GM23338 (cell line): ENCODE measurements around the gene ZNF581. TPM values are rescaled to one million over a fixed set of nuclear protein-coding genes. Genes with fewer than 3 reads are reported as not detected.

Source experiments
- ATAC-seq: fragments of 200-7000 bp; cut with Tn5 transposase; 3 replicates; pipeline ENCODE4 v1.9.1; 2020
- DNase-seq: peaks from one replicate; pipeline ENCODE4 v3.0.0-alpha.2; 2015; ENCODE audit warnings: low spot score
- H2AFZ ChIP-seq: fragments of 200-600 bp; sonication (generic); 2 replicates; pipeline ENCODE4 v1.8.0; 2016; ENCODE audit warnings: antibody characterized with exemption, mild to moderate bottlenecking, moderate library complexity
- H3F3A ChIP-seq: fragments of 200-600 bp; sonication (generic); replicated peaks from 2 replicates; pipeline ENCODE4 v1.8.0; 2017; ENCODE audit warnings: antibody characterized with exemption, mixed run types, low read depth
- H3K27ac ChIP-seq: fragments of 200-600 bp; sonication (generic); 2 replicates; pipeline ENCODE4 v1.6.1; 2016; ENCODE audit warnings: low read depth
- H3K27me3 ChIP-seq: fragments of 200-600 bp; sonication (generic); 2 replicates; pipeline ENCODE4 v1.8.0; 2016; ENCODE audit warnings: mild to moderate bottlenecking, mixed run types, moderate library complexity; ENCODE audit not compliant: insufficient read depth
- H3K36me3 ChIP-seq: fragments of 200-600 bp; sonication (generic); 2 replicates; pipeline ENCODE4 v1.8.0; 2016; ENCODE audit warnings: mild to moderate bottlenecking; ENCODE audit not compliant: insufficient read depth
- H3K4me1 ChIP-seq: fragments of 200-600 bp; sonication (generic); 2 replicates; pipeline ENCODE4 v1.8.0; 2016; ENCODE audit warnings: mild to moderate bottlenecking, moderate library complexity; ENCODE audit not compliant: insufficient read depth
- H3K4me2 ChIP-seq: fragments of 200-600 bp; sonication (generic); 2 replicates; pipeline ENCODE4 v1.7.1; 2017; ENCODE audit warnings: mixed run types
- H3K4me3 ChIP-seq: fragments of 200-600 bp; sonication (generic); 2 replicates; pipeline ENCODE4 v1.6.1; 2016; ENCODE audit warnings: mixed run types
- H3K79me2 ChIP-seq: fragments of 200-600 bp; sonication (generic); replicated peaks from 2 replicates; pipeline ENCODE4 v1.8.0; 2017; ENCODE audit warnings: mild to moderate bottlenecking; ENCODE audit not compliant: insufficient read depth
- H3K9me2 ChIP-seq: fragments of 200-600 bp; sonication (generic); 2 replicates; pipeline ENCODE4 v1.8.0; 2017; ENCODE audit not compliant: insufficient read depth
- H4K20me1 ChIP-seq: fragments of 200-600 bp; sonication (generic); replicated peaks from 2 replicates; pipeline ENCODE4 v1.8.0; 2017; ENCODE audit warnings: mild to moderate bottlenecking; ENCODE audit not compliant: insufficient read depth
- H3K27ac Mint-ChIP-seq: 2 replicates; pipeline ENCODE4 v1.8.0; 2020; ENCODE audit warnings: inconsistent platforms, mild to moderate bottlenecking, moderate library complexity, mixed read lengths
- H3K27me3 Mint-ChIP-seq: 3 replicates; pipeline ENCODE4 v1.8.0; 2022; ENCODE audit warnings: low read depth, mild to moderate bottlenecking, moderate library complexity, mixed read lengths, inconsistent platforms; ENCODE audit not compliant: insufficient read depth, poor library complexity
- H3K36me3 Mint-ChIP-seq: 3 replicates; pipeline ENCODE4 v1.8.0; 2021; ENCODE audit warnings: low read depth, mild to moderate bottlenecking, inconsistent platforms, moderate library complexity, mixed read lengths
- H3K4me1 Mint-ChIP-seq: 3 replicates; pipeline ENCODE4 v1.8.0; 2020; ENCODE audit warnings: mild to moderate bottlenecking, inconsistent platforms, mixed read lengths
- H3K4me3 Mint-ChIP-seq: 3 replicates; pipeline ENCODE4 v1.8.0; 2021; ENCODE audit warnings: moderate library complexity, mild to moderate bottlenecking, inconsistent platforms, mixed read lengths
- H3K9me3 Mint-ChIP-seq: 3 replicates; pipeline ENCODE4 v1.8.0; 2020; ENCODE audit warnings: moderate library complexity, mild to moderate bottlenecking, inconsistent platforms, mixed read lengths
- CREB1 ChIP-seq: fragments of 250-450 bp; sonication (Bioruptor Pico); IDR thresholded peaks from 2 replicates; pipeline ENCODE4 v1.5.0; 2020; ENCODE audit warnings: low read depth, mild to moderate bottlenecking, moderate library complexity
- EZH2 ChIP-seq: fragments of 200-600 bp; sonication (generic); IDR thresholded peaks from one replicate; pipeline ENCODE4 v1.8.0; 2017; ENCODE audit warnings: antibody characterized with exemption, mild to moderate bottlenecking, low read depth; ENCODE audit not compliant: unreplicated experiment
- EZH2phosphoT487 ChIP-seq: fragments of 200-600 bp; sonication (generic); IDR thresholded peaks from one replicate; pipeline ENCODE4 v1.8.1; 2018; ENCODE audit warnings: antibody characterized with exemption; ENCODE audit not compliant: unreplicated experiment
- JUNB ChIP-seq: IDR thresholded peaks from one replicate; pipeline ENCODE4 v1.6.1; 2016; ENCODE audit warnings: antibody characterized with exemption; ENCODE audit not compliant: unreplicated experiment
- NANOG ChIP-seq: IDR thresholded peaks from 2 replicates; pipeline ENCODE4 v1.6.1; 2016; ENCODE audit warnings: antibody characterized with exemption, borderline replicate concordance
- POLR2AphosphoS5 ChIP-seq: IDR thresholded peaks from 2 replicates; pipeline ENCODE4 v1.6.1; 2016; ENCODE audit warnings: antibody characterized with exemption, low read depth
- STAT1 ChIP-seq: IDR thresholded peaks from one replicate; pipeline ENCODE4 v1.6.1; 2016; ENCODE audit warnings: antibody characterized with exemption; ENCODE audit not compliant: unreplicated experiment
- ZNF114 ChIP-seq: fragments of 250-450 bp; sonication (Bioruptor Pico); IDR thresholded peaks from 2 replicates; pipeline ENCODE4 v1.5.0; 2020; ENCODE audit warnings: mild to moderate bottlenecking, moderate library complexity
- ZNF331 ChIP-seq: fragments of 250-450 bp; sonication (Bioruptor Pico); IDR thresholded peaks from 2 replicates; pipeline ENCODE4 v1.5.0; 2020; ENCODE audit warnings: low read depth, mild to moderate bottlenecking, moderate library complexity
- polyA plus RNA-seq: library from polyadenylated mRNA; unstranded; fragments of >200 nt; fragmentation: Nextera tagmentation; extraction: Ambion mirVana; gene quantifications from 2 replicates; pipeline ENCODE4 v1.2.1, GENCODE V29; 2016
- total RNA-seq: library from RNA; depleted of rRNA; stranded (reverse); fragments of >200 nt; shearing (Covaris generic); gene quantifications from 2 replicates; pipeline ENCODE4 v1.2.3, GENCODE V29; 2014
- TF ChIP-seq, protein P1 (sequence below): IDR thresholded peaks from one replicate; pipeline ENCODE4 v1.6.1; 2018; ENCODE audit warnings: antibody characterized with exemption; ENCODE audit not compliant: unreplicated experiment
- TF ChIP-seq, protein P2 (sequence below), 2 experiments: fragments of 200-600 bp in 1 of 2; sonication (generic) in 1 of 2; conservative IDR thresholded peaks; 2 replicates each; pipeline versions ENCODE4 v1.5.1 to v1.6.1; 2016 to 2017; ENCODE audit warnings: antibody characterized with exemption in 2 of 2, low read depth in 2 of 2, mild to moderate bottlenecking in 2 of 2, moderate library complexity in 1 of 2
- TF ChIP-seq, protein P3 (sequence below): fragments of 250-450 bp; sonication (Bioruptor Pico); IDR thresholded peaks from 2 replicates; pipeline ENCODE4 v1.5.0; 2020; ENCODE audit warnings: mild to moderate bottlenecking, moderate library complexity
- TF ChIP-seq, protein P4 (sequence below): IDR thresholded peaks from 2 replicates; pipeline ENCODE4 v1.6.1; 2016; ENCODE audit warnings: antibody characterized with exemption

ZNF581 gene
- total and polyA plus RNA-seq, 2 experiments from 2014 or later: 48.5 to 87.6 TPM

DNA sequence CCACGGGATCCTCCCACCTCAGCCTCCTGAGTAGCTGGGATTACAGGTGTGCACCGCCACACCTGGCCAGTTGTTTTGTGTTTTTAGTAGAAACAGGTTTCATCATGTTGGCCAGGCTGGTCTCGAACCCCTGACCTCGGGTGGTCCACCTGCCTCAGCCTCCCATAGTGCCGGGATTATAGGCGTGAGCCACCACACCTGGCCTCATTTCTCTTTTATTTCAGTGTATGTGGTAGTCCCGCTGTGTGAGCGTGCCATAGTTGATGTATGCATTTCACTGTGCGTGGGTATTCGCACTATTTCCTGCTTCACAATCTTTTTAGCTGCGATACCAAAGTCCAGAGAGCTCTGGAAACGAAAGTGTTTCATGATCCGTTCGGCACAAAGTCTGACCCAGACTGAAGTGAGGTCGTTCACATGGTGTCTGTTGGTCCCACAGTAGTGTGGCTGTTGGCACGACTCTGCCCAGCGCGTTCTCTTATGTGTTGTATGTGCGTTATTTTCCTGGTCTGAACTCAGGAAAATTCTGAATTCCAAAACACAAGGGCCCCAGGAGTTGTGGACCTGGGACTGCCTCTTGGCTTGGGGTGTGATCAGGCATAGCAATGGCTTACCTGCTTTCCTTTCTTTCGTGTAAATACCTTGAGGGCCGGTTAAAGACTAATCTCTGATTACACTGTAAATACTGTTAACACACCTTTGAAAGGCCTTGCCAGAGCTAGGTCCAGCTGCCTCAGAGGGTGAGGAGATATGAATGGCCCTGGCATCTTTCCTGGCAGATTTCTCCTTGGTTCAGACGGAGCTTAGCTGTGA lies 40.2 kb downstream of the ZNF581 start:
- Mint-ChIP-seq H3K27ac (no peak overlapping the region), H3K4me1 (no peaks in the 10 kb centered on the region; the same call in 2 of the 3 replicates), H3K27me3 (peaks cover 6% of the 10 kb centered on the region), H3K9me3 (no peaks in the 10 kb centered on the region), H3K36me3 (peaks cover 28% of the 10 kb centered on the region), H3K4me3 (no peak overlapping the region)
- Histone ChIP-seq H2AFZ (no peak overlapping the region), H3K79me2 (peaks cover 39% of the 10 kb centered on the region), H3K4me3 (no peak overlapping the region), H3K36me3 (peaks cover 9% of the 10 kb centered on the region; the same call in 1 of the 2 replicates), H3K4me1 (no peaks in the 10 kb centered on the region), H3K4me2 (no peak overlapping the region), H4K20me1 (peaks cover 16% of the 10 kb centered on the region; the same call in 1 of the 2 replicates), H3K27ac (no peak overlapping the region), H3K27me3 (no peaks in the 10 kb centered on the region), H3F3A (no peaks in the 10 kb centered on the region), H3K9me2 (no peaks in the 10 kb centered on the region)
- no peak for DNase-seq
- no peak for ATAC-seq
- TF ChIP-seq, protein P1, sequence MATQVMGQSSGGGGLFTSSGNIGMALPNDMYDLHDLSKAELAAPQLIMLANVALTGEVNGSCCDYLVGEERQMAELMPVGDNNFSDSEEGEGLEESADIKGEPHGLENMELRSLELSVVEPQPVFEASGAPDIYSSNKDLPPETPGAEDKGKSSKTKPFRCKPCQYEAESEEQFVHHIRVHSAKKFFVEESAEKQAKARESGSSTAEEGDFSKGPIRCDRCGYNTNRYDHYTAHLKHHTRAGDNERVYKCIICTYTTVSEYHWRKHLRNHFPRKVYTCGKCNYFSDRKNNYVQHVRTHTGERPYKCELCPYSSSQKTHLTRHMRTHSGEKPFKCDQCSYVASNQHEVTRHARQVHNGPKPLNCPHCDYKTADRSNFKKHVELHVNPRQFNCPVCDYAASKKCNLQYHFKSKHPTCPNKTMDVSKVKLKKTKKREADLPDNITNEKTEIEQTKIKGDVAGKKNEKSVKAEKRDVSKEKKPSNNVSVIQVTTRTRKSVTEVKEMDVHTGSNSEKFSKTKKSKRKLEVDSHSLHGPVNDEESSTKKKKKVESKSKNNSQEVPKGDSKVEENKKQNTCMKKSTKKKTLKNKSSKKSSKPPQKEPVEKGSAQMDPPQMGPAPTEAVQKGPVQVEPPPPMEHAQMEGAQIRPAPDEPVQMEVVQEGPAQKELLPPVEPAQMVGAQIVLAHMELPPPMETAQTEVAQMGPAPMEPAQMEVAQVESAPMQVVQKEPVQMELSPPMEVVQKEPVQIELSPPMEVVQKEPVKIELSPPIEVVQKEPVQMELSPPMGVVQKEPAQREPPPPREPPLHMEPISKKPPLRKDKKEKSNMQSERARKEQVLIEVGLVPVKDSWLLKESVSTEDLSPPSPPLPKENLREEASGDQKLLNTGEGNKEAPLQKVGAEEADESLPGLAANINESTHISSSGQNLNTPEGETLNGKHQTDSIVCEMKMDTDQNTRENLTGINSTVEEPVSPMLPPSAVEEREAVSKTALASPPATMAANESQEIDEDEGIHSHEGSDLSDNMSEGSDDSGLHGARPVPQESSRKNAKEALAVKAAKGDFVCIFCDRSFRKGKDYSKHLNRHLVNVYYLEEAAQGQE: no peak
- TF ChIP-seq EZH2 (no peak), NANOG (no peak), STAT1 (no peak), EZH2phosphoT487 (no peak), CREB1 (CRISPR knock-in tag) (no peak), ZNF331 (CRISPR knock-in tag) (no peak), JUNB (no peak), ZNF114 (CRISPR knock-in tag) (no peak), POLR2AphosphoS5 (no peak)
- TF ChIP-seq, protein P2, sequence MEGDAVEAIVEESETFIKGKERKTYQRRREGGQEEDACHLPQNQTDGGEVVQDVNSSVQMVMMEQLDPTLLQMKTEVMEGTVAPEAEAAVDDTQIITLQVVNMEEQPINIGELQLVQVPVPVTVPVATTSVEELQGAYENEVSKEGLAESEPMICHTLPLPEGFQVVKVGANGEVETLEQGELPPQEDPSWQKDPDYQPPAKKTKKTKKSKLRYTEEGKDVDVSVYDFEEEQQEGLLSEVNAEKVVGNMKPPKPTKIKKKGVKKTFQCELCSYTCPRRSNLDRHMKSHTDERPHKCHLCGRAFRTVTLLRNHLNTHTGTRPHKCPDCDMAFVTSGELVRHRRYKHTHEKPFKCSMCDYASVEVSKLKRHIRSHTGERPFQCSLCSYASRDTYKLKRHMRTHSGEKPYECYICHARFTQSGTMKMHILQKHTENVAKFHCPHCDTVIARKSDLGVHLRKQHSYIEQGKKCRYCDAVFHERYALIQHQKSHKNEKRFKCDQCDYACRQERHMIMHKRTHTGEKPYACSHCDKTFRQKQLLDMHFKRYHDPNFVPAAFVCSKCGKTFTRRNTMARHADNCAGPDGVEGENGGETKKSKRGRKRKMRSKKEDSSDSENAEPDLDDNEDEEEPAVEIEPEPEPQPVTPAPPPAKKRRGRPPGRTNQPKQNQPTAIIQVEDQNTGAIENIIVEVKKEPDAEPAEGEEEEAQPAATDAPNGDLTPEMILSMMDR (conservative IDR thresholded peaks at IDR 0.05; ENCODE audit: low read depth in 2 of 2): no peak
- TF ChIP-seq, protein P3, sequence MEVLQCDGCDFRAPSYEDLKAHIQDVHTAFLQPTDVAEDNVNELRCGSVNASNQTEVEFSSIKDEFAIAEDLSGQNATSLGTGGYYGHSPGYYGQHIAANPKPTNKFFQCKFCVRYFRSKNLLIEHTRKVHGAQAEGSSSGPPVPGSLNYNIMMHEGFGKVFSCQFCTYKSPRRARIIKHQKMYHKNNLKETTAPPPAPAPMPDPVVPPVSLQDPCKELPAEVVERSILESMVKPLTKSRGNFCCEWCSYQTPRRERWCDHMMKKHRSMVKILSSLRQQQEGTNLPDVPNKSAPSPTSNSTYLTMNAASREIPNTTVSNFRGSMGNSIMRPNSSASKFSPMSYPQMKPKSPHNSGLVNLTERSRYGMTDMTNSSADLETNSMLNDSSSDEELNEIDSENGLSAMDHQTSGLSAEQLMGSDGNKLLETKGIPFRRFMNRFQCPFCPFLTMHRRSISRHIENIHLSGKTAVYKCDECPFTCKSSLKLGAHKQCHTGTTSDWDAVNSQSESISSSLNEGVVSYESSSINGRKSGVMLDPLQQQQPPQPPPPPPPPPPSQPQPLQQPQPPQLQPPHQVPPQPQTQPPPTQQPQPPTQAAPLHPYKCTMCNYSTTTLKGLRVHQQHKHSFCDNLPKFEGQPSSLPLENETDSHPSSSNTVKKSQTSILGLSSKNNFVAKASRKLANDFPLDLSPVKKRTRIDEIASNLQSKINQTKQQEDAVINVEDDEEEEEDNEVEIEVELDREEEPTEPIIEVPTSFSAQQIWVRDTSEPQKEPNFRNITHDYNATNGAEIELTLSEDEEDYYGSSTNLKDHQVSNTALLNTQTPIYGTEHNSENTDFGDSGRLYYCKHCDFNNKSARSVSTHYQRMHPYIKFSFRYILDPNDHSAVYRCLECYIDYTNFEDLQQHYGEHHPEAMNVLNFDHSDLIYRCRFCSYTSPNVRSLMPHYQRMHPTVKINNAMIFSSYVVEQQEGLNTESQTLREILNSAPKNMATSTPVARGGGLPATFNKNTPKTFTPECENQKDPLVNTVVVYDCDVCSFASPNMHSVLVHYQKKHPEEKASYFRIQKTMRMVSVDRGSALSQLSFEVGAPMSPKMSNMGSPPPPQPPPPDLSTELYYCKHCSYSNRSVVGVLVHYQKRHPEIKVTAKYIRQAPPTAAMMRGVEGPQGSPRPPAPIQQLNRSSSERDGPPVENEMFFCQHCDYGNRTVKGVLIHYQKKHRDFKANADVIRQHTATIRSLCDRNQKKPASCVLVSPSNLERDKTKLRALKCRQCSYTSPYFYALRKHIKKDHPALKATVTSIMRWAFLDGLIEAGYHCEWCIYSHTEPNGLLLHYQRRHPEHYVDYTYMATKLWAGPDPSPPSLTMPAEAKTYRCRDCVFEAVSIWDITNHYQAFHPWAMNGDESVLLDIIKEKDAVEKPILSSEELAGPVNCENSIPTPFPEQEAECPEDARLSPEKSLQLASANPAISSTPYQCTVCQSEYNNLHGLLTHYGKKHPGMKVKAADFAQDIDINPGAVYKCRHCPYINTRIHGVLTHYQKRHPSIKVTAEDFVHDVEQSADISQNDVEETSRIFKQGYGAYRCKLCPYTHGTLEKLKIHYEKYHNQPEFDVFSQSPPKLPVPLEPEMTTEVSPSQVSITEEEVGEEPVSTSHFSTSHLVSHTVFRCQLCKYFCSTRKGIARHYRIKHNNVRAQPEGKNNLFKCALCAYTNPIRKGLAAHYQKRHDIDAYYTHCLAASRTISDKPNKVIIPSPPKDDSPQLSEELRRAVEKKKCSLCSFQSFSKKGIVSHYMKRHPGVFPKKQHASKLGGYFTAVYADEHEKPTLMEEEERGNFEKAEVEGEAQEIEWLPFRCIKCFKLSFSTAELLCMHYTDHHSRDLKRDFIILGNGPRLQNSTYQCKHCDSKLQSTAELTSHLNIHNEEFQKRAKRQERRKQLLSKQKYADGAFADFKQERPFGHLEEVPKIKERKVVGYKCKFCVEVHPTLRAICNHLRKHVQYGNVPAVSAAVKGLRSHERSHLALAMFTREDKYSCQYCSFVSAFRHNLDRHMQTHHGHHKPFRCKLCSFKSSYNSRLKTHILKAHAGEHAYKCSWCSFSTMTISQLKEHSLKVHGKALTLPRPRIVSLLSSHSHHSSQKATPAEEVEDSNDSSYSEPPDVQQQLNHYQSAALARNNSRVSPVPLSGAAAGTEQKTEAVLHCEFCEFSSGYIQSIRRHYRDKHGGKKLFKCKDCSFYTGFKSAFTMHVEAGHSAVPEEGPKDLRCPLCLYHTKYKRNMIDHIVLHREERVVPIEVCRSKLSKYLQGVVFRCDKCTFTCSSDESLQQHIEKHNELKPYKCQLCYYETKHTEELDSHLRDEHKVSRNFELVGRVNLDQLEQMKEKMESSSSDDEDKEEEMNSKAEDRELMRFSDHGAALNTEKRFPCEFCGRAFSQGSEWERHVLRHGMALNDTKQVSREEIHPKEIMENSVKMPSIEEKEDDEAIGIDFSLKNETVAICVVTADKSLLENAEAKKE (CRISPR knock-in tag): no peak
- TF ChIP-seq, protein P4, sequence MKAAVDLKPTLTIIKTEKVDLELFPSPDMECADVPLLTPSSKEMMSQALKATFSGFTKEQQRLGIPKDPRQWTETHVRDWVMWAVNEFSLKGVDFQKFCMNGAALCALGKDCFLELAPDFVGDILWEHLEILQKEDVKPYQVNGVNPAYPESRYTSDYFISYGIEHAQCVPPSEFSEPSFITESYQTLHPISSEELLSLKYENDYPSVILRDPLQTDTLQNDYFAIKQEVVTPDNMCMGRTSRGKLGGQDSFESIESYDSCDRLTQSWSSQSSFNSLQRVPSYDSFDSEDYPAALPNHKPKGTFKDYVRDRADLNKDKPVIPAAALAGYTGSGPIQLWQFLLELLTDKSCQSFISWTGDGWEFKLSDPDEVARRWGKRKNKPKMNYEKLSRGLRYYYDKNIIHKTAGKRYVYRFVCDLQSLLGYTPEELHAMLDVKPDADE: no peak
